K562 (cell line): ENCODE measurements around the gene SLC30A1. TPM values are rescaled to one million over a fixed set of nuclear protein-coding genes. Genes with fewer than 3 reads are reported as not detected.

Source experiments
- ARHGAP35 ChIP-seq: fragments of 450-650 bp; IDR thresholded peaks from 2 replicates; pipeline ENCODE4 v1.6.1; 2018; ENCODE audit not compliant: partially characterized antibody
- ARID1B ChIP-seq: fragments of 450-650 bp; IDR thresholded peaks from 2 replicates; pipeline ENCODE4 v1.6.1; 2016; ENCODE audit warnings: antibody characterized with exemption, mild to moderate bottlenecking, inconsistent platforms
- ATF6 ChIP-seq: sonication (generic); formaldehyde crosslinking; IDR thresholded peaks from 2 replicates; pipeline ENCODE4 v1.4.0; 2020; ENCODE audit warnings: mild to moderate bottlenecking, missing genetic modification reagents
- BRD9 ChIP-seq: fragments of 450-650 bp; IDR thresholded peaks from 2 replicates; pipeline ENCODE4 v1.6.1; 2018; ENCODE audit warnings: low read depth; ENCODE audit not compliant: partially characterized antibody
- CBFA2T3 ChIP-seq: fragments of 450-650 bp; IDR thresholded peaks from 2 replicates; pipeline ENCODE4 v1.6.1; 2017
- DPF2 ChIP-seq: fragments of 450-650 bp; IDR thresholded peaks from 2 replicates; pipeline ENCODE4 v1.6.1; 2016
- ESRRB ChIP-seq: fragments of 250-450 bp; sonication (Bioruptor Pico); IDR thresholded peaks from 2 replicates; pipeline ENCODE4 v1.5.0; 2020; ENCODE audit warnings: mild to moderate bottlenecking, moderate library complexity, borderline replicate concordance
- EWSR1 ChIP-seq: fragments of 450-650 bp; IDR thresholded peaks from 2 replicates; pipeline ENCODE4 v1.6.1; 2018; ENCODE audit warnings: borderline replicate concordance, mild to moderate bottlenecking, low read depth, moderate library complexity; ENCODE audit not compliant: partially characterized antibody
- GMEB1 ChIP-seq: fragments of 250-450 bp; sonication (Bioruptor Pico); IDR thresholded peaks from 2 replicates; pipeline ENCODE4 v1.4.0; 2020; ENCODE audit warnings: mild to moderate bottlenecking
- HDGF ChIP-seq: fragments of 450-650 bp; IDR thresholded peaks from 2 replicates; pipeline ENCODE4 v1.6.1; 2016
- HIVEP1 ChIP-seq: fragments of 250-450 bp; sonication (Bioruptor Pico); IDR thresholded peaks from 2 replicates; pipeline ENCODE4 v1.4.0; 2020; ENCODE audit warnings: mild to moderate bottlenecking
- IRF9 ChIP-seq: fragments of 450-650 bp; IDR thresholded peaks from 2 replicates; pipeline ENCODE4 v1.6.1; 2016; ENCODE audit warnings: missing biosample characterization, missing genetic modification characterization
- KAT2B ChIP-seq: IDR thresholded peaks from one replicate; pipeline ENCODE4 v1.6.1; 2012; ENCODE audit warnings: low read depth, mild to moderate bottlenecking, control low read depth, inconsistent platforms, low read length, moderate library complexity
- KDM4B ChIP-seq, 2 experiments: fragments of 450-650 bp in 1 of 2; sonication (generic) in 1 of 2; IDR thresholded peaks; 2 replicates each; pipeline ENCODE4 v1.6.1; 2016 to 2017; ENCODE audit warnings: borderline replicate concordance in 2 of 2, antibody characterized with exemption in 1 of 2, low read depth in 1 of 2, mild to moderate bottlenecking in 1 of 2
- KLF1 ChIP-seq: fragments of 450-650 bp; IDR thresholded peaks from 2 replicates; pipeline ENCODE4 v1.6.1; 2016; ENCODE audit warnings: missing genetic modification characterization, missing compliant biosample characterization
- L3MBTL2 ChIP-seq: fragments of 450-650 bp; IDR thresholded peaks from 2 replicates; pipeline ENCODE4 v1.6.1; 2016; ENCODE audit warnings: mild to moderate bottlenecking, moderate library complexity
- NCOA2 ChIP-seq, 2 experiments: fragments of 450-650 bp; IDR thresholded peaks; 2 replicates each; pipeline ENCODE4 v1.6.1; 2018; ENCODE audit warnings: mild to moderate bottlenecking in 2 of 2, moderate library complexity in 1 of 2; ENCODE audit not compliant: partially characterized antibody in 2 of 2
- RB1 ChIP-seq: fragments of 450-650 bp; IDR thresholded peaks from 2 replicates; pipeline ENCODE4 v1.6.1; 2017; ENCODE audit warnings: low read depth, mild to moderate bottlenecking
- RFX1 ChIP-seq: fragments of 450-650 bp; IDR thresholded peaks from 2 replicates; pipeline ENCODE4 v1.6.1; 2016; ENCODE audit warnings: mild to moderate bottlenecking, moderate library complexity
- SPI1 ChIP-seq: IDR thresholded peaks from 2 replicates; pipeline ENCODE4 v1.6.1; 2011; ENCODE audit warnings: low read depth, low read length, control low read depth, borderline replicate concordance
- ZBTB12 ChIP-seq: fragments of 250-450 bp; sonication (Bioruptor Pico); IDR thresholded peaks from 2 replicates; pipeline ENCODE4 v1.4.0; 2020
- ZFP1 ChIP-seq: fragments of 450-650 bp; formaldehyde crosslinking; IDR thresholded peaks from 2 replicates; pipeline ENCODE4 v1.4.0; 2020; ENCODE audit warnings: mild to moderate bottlenecking, mixed read lengths
- ZFP30 ChIP-seq: fragments of 250-450 bp; sonication (Bioruptor Pico); IDR thresholded peaks from 2 replicates; pipeline ENCODE4 v1.8.0; 2022; ENCODE audit warnings: moderate library complexity, mild to moderate bottlenecking, inconsistent platforms, borderline replicate concordance
- ZKSCAN8 ChIP-seq: fragments of 200-800 bp; sonication (Bioruptor generic); IDR thresholded peaks from 2 replicates; pipeline ENCODE4 v1.6.1; 2016; ENCODE audit warnings: missing genetic modification characterization, missing compliant biosample characterization
- ZNF184 ChIP-seq: sonication (generic); formaldehyde crosslinking; IDR thresholded peaks from 2 replicates; pipeline ENCODE4 v1.5.0; 2020; ENCODE audit warnings: missing genetic modification reagents
- ZNF239 ChIP-seq: fragments of 250-450 bp; sonication (Bioruptor Pico); IDR thresholded peaks from 2 replicates; pipeline ENCODE4 v1.4.0; 2020; ENCODE audit warnings: mild to moderate bottlenecking
- ZNF644 ChIP-seq: fragments of 200-800 bp; sonication (Bioruptor generic); IDR thresholded peaks from 2 replicates; pipeline ENCODE4 v1.6.1; 2016; ENCODE audit warnings: low read depth, missing genetic modification characterization, missing compliant biosample characterization
- ZNF79 ChIP-seq: fragments of 250-450 bp; sonication (Bioruptor Pico); IDR thresholded peaks from 2 replicates; pipeline ENCODE4 v1.4.0; 2020; ENCODE audit warnings: low read depth, mild to moderate bottlenecking, moderate library complexity
- polyA plus RNA-seq, 8 experiments: library from polyadenylated mRNA; depleted of rRNA in 4 of 8; stranded (reverse) in 5 of 8; unstranded in 3 of 8; fragments of >200 nt; fragmentation: Nextera tagmentation in 2 of 8; fragmentation: Illumina TruSeq in 1 of 8; extraction: Ambion mirVana in 2 of 8; extraction: Trizol in 1 of 8; gene quantifications; 2 replicates each; pipeline versions ENCODE4 v1.2.1 to v1.2.3, GENCODE V29; 2011 to 2014; ENCODE audit warnings: inconsistent platforms in 1 of 8, missing spikeins in 1 of 8
- total RNA-seq, 7 experiments: library from RNA; depleted of rRNA in 6 of 7; stranded (reverse); fragments of >200 nt in 6 of 7; fragmentation: Illumina TruSeq in 2 of 7; extraction: Trizol in 2 of 7; gene quantifications; 2 replicates each; pipeline versions ENCODE4 v1.2.1 to v1.2.3, GENCODE V29; 2011 to 2021; ENCODE audit warnings: low replicate concordance in 1 of 7

SLC30A1 gene
- total and polyA plus RNA-seq, 9 of the 15 experiments (the other 6 are each of a cell fraction or from before 2014, with no cell fraction given) = 4.1 to 14.4 (median 6.6) TPM

- TF ChIP-seq ATF6 (CRISPR knock-in tag) = no peak
- no peak for TF ChIP-seq KDM4B (IDR thresholded peaks at IDR 0.05; ENCODE audit: borderline replicate concordance in 2 of 2, low read depth in 1 of 2)
- TF ChIP-seq ARHGAP35 = no peak
- peak; percentile 92 for TF ChIP-seq CBFA2T3
- no peak for TF ChIP-seq ZNF239 (CRISPR knock-in tag)
- no peak for TF ChIP-seq IRF9 (tag)
- no peak for TF ChIP-seq ZFP1 (CRISPR knock-in tag)
- TF ChIP-seq DPF2 = peak; percentile 24; the same call in 1 of the 2 replicates
- no peak for TF ChIP-seq BRD9
- no peak for TF ChIP-seq KLF1 (tag)
- no peak for TF ChIP-seq SPI1
- TF ChIP-seq L3MBTL2 = no peak
- no peak for TF ChIP-seq HIVEP1 (CRISPR knock-in tag)
- TF ChIP-seq RB1 = no peak
- no peak for TF ChIP-seq EWSR1
- no peak for TF ChIP-seq ZBTB12 (CRISPR knock-in tag)
- no peak for TF ChIP-seq RFX1
- no peak for TF ChIP-seq ZNF184 (CRISPR knock-in tag)
- TF ChIP-seq ZKSCAN8 (CRISPR knock-in tag) = no peak
- no peak for TF ChIP-seq KAT2B
- TF ChIP-seq HDGF = no peak
- TF ChIP-seq GMEB1 = no peak
- no peak for TF ChIP-seq NCOA2 (IDR thresholded peaks at IDR 0.05; ENCODE audit: partially characterized antibody in 2 of 2)
- TF ChIP-seq ZFP30 (CRISPR knock-in tag) = no peak
- no peak for TF ChIP-seq ZNF644 (tag)
- peak; percentile 79 for TF ChIP-seq ARID1B
- no peak for TF ChIP-seq ESRRB (CRISPR knock-in tag)
- TF ChIP-seq ZNF79 (CRISPR knock-in tag) = no peak
Observed at GRCh38 chr1:211614615-211615014, 35.7 kb upstream of the SLC30A1 start (continued).
